HG03196 (cell line): ENCODE data around the gene PRRC2B.

Experiments
- ATAC-seq: cut with Tn5 transposase; IDR thresholded peaks from one replicate; pipeline ENCODE4 v1.9.1; 2021; ENCODE audit not compliant: unreplicated experiment

The PRRC2B gene

GRCh38 chr9:131407717-131408195, 13.9 kb downstream of the PRRC2B start:
- no peak for ATAC-seq

- no peak for ATAC-seq
These were observed 15.6 kb downstream of the PRRC2B start for GRCh38 chr9:131409458-131409992.

GRCh38 chr9:131410044-131410491, 16.2 kb downstream of the PRRC2B start:
- ATAC-seq, result no peak

- no peak for ATAC-seq
These were observed 18.1 kb downstream of the PRRC2B start for GRCh38 chr9:131411719-131412681.

GRCh38 chr9:131416509-131416908, 22.6 kb downstream of the PRRC2B start:
- ATAC-seq, result no peak

- ATAC-seq, result no peak
These were observed 23.6 kb downstream of the PRRC2B start for GRCh38 chr9:131417264-131418142.

- ATAC-seq, result no peak
These were observed 24.5 kb downstream of the PRRC2B start for GRCh38 chr9:131418143-131419025.

- no peak for ATAC-seq
These were observed 25.2 kb downstream of the PRRC2B start for GRCh38 chr9:131419026-131419614.

GRCh38 chr9:131419716-131420115, 25.8 kb downstream of the PRRC2B start:
- no peak for ATAC-seq

GRCh38 chr9:131420980-131421624, 27.2 kb downstream of the PRRC2B start:
- ATAC-seq, result no peak

GRCh38 chr9:131421691-131422090, 27.8 kb downstream of the PRRC2B start:
- no peak for ATAC-seq

- no peak for ATAC-seq
These were observed 28.4 kb downstream of the PRRC2B start for GRCh38 chr9:131422241-131422792.

GRCh38 chr9:131423171-131423581, 29.3 kb downstream of the PRRC2B start:
- ATAC-seq, result no peak

GRCh38 chr9:131426545-131426944, 32.7 kb downstream of the PRRC2B start:
- ATAC-seq, result no peak

- ATAC-seq, result no peak
These were observed 35.5 kb downstream of the PRRC2B start for GRCh38 chr9:131429121-131430012.

- ATAC-seq, result no peak
These were observed 38.2 kb downstream of the PRRC2B start for GRCh38 chr9:131432050-131432449.

- ATAC-seq, result no peak
These were observed 38.9 kb downstream of the PRRC2B start for GRCh38 chr9:131432597-131433301.
